Liver (tissue), 9 donors: ENCODE measurements around the gene SLC10A4. TPM values are rescaled to one million over a fixed set of nuclear protein-coding genes. Genes with fewer than 3 reads are reported as not detected.
A peak's percentile ranks its signal among the peaks of the same experiment; 100 is the strongest.

Experiments
- DNase-seq: peaks from one replicate; pipeline ENCODE4 v3.0.0-alpha.2; 2017; ENCODE audit warnings: low spot score
- H3K27ac ChIP-seq, 2 donors: one replicate each; pipeline ENCODE4 v1.7.0; 2013; ENCODE audit warnings: inconsistent platforms in 2 of 2, low read length in 2 of 2, control low read depth in 1 of 2, low read depth in 1 of 2, mild to moderate bottlenecking in 1 of 2
- H3K27me3 ChIP-seq, 4 donors: one replicate each; pipeline versions ENCODE4 v1.6.1 to v1.7.0; 2013; ENCODE audit warnings: low read length in 3 of 4, inconsistent platforms in 1 of 4, mild to moderate bottlenecking in 1 of 4, moderate library complexity in 1 of 4; ENCODE audit not compliant: control insufficient read depth in 4 of 4, insufficient read depth in 4 of 4
- H3K36me3 ChIP-seq, 4 donors: one replicate each; pipeline versions ENCODE4 v1.6.1 to v1.7.0; 2013; ENCODE audit warnings: low read length in 3 of 4, mild to moderate bottlenecking in 3 of 4, low read depth in 1 of 4, moderate library complexity in 1 of 4; ENCODE audit not compliant: control insufficient read depth in 4 of 4, insufficient read depth in 3 of 4
- H3K4me1 ChIP-seq, 4 donors: one replicate each; pipeline versions ENCODE4 v1.6.1 to v1.7.0; 2013; ENCODE audit warnings: low read length in 3 of 4, mild to moderate bottlenecking in 3 of 4, moderate library complexity in 1 of 4; ENCODE audit not compliant: control insufficient read depth in 4 of 4, insufficient read depth in 4 of 4
- H3K4me3 ChIP-seq, 3 donors: one replicate each; pipeline versions ENCODE4 v1.6.1 to v1.7.0; 2013; ENCODE audit warnings: low read length in 3 of 3, control low read depth in 1 of 3, low read depth in 1 of 3, mild to moderate bottlenecking in 1 of 3
- H3K9ac ChIP-seq, 2 donors: one replicate each; pipeline ENCODE4 v1.7.0; 2013; ENCODE audit warnings: low read length in 2 of 2, mild to moderate bottlenecking in 2 of 2, moderate library complexity in 2 of 2, control low read depth in 1 of 2, low read depth in 1 of 2
- H3K9me3 ChIP-seq, 4 donors: one replicate each; pipeline versions ENCODE4 v1.6.1 to v1.7.0; 2013; ENCODE audit warnings: low read length in 3 of 4; ENCODE audit not compliant: control insufficient read depth in 4 of 4
- EGR1 ChIP-seq, 2 donors: IDR thresholded peaks; 2 replicates each; pipeline ENCODE4 v1.6.1; 2016 to 2018; ENCODE audit warnings: antibody characterized with exemption in 2 of 2, low read depth in 2 of 2
- FOXA1 ChIP-seq: IDR thresholded peaks from 2 replicates; pipeline ENCODE4 v1.6.1; 2016; ENCODE audit warnings: antibody characterized with exemption
- FOXA2 ChIP-seq: IDR thresholded peaks from 2 replicates; pipeline ENCODE4 v1.6.1; 2016; ENCODE audit warnings: antibody characterized with exemption
- GABPA ChIP-seq, 2 donors: IDR thresholded peaks in 1 of 2; conservative IDR thresholded peaks in 1 of 2; 2 replicates each; pipeline ENCODE4 v1.6.1; 2016; ENCODE audit warnings: antibody characterized with exemption in 2 of 2, mild to moderate bottlenecking in 1 of 2, moderate library complexity in 1 of 2
- HNF4A ChIP-seq, 2 donors: conservative IDR thresholded peaks; 2 replicates each; pipeline ENCODE4 v1.6.1; 2016; ENCODE audit warnings: antibody characterized with exemption in 2 of 2, mild to moderate bottlenecking in 2 of 2
- HNF4G ChIP-seq: IDR thresholded peaks from 2 replicates; pipeline ENCODE4 v1.6.1; 2016; ENCODE audit warnings: antibody characterized with exemption
- JUND ChIP-seq, 2 donors: IDR thresholded peaks; 2 replicates each; pipeline ENCODE4 v1.6.1; 2016; ENCODE audit warnings: antibody characterized with exemption in 2 of 2
- NR2F2 ChIP-seq: IDR thresholded peaks from 2 replicates; pipeline ENCODE4 v1.6.1; 2016; ENCODE audit warnings: antibody characterized with exemption
- RAD21 ChIP-seq, 2 donors: IDR thresholded peaks; 2 replicates each; pipeline ENCODE4 v1.6.1; 2016; ENCODE audit warnings: antibody characterized with exemption in 2 of 2, mild to moderate bottlenecking in 2 of 2
- RXRA ChIP-seq, 2 donors: IDR thresholded peaks; 2 replicates each; pipeline ENCODE4 v1.6.1; 2017 to 2018; ENCODE audit warnings: antibody characterized with exemption in 2 of 2, mild to moderate bottlenecking in 1 of 2
- SP1 ChIP-seq: IDR thresholded peaks from 2 replicates; pipeline ENCODE4 v1.6.1; 2018; ENCODE audit warnings: antibody characterized with exemption, mild to moderate bottlenecking
- TAF1 ChIP-seq: conservative IDR thresholded peaks from 2 replicates; pipeline ENCODE4 v1.6.1; 2016; ENCODE audit warnings: antibody characterized with exemption, mild to moderate bottlenecking
- YY1 ChIP-seq: IDR thresholded peaks from 2 replicates; pipeline ENCODE4 v1.6.1; 2016; ENCODE audit warnings: antibody characterized with exemption, mild to moderate bottlenecking
- WGBS: extraction: QIAGEN DNeasy Blood & Tissue Kit; methylation state at CpG from one replicate; pipeline ENCODE4 v1.1.7; 2013; 5-methylcytosine and 5-hydroxymethylcytosine counted together
- polyA plus RNA-seq, 2 donors: library from polyadenylated mRNA; stranded (reverse) in 1 of 2; unstranded in 1 of 2; fragments of 200-250 nt in 1 of 2; fragments of >200 nt in 1 of 2; fragmentation: Nextera tagmentation in 1 of 2; extraction: Ambion mirVana in 1 of 2; gene quantifications; one replicate each; pipeline versions ENCODE4 v1.2.1 to v1.2.3, GENCODE V29; 2013 to 2015
- total RNA-seq, 2 donors: library from RNA; depleted of rRNA; stranded (reverse); fragments of >200 nt; gene quantifications; one replicate each; pipeline ENCODE4 v1.2.3, GENCODE V29; 2014
- TF ChIP-seq, protein P1 (sequence below): fragments of 150-350 bp; IDR thresholded peaks from 2 replicates; pipeline ENCODE4 v1.5.1; 2017; ENCODE audit warnings: improper control_type of control experiment, low read depth, low read length; ENCODE audit not compliant: missing input control
- TF ChIP-seq, protein P2 (sequence below): IDR thresholded peaks from 2 replicates; pipeline ENCODE4 v1.6.1; 2016; ENCODE audit warnings: antibody characterized with exemption
- TF ChIP-seq, protein P3 (sequence below): IDR thresholded peaks from 2 replicates; pipeline ENCODE4 v1.6.1; 2016; ENCODE audit warnings: antibody characterized with exemption
- TF ChIP-seq, protein P4 (sequence below): IDR thresholded peaks from 2 replicates; pipeline ENCODE4 v1.6.1; 2016; ENCODE audit warnings: antibody characterized with exemption, mild to moderate bottlenecking
- TF ChIP-seq, protein P5 (sequence below): IDR thresholded peaks from 2 replicates; pipeline ENCODE4 v1.6.1; 2016; ENCODE audit warnings: antibody characterized with exemption
- donor health status: healthy.
- donor health status: healthy.
- donor health status: healthy.
- donor health status: healthy.
- donor health status: healthy.

SLC10A4 gene
- total and polyA plus RNA-seq, 4 donors: 0.08 to 1.8 TPM; not detected in 2

DNA sequence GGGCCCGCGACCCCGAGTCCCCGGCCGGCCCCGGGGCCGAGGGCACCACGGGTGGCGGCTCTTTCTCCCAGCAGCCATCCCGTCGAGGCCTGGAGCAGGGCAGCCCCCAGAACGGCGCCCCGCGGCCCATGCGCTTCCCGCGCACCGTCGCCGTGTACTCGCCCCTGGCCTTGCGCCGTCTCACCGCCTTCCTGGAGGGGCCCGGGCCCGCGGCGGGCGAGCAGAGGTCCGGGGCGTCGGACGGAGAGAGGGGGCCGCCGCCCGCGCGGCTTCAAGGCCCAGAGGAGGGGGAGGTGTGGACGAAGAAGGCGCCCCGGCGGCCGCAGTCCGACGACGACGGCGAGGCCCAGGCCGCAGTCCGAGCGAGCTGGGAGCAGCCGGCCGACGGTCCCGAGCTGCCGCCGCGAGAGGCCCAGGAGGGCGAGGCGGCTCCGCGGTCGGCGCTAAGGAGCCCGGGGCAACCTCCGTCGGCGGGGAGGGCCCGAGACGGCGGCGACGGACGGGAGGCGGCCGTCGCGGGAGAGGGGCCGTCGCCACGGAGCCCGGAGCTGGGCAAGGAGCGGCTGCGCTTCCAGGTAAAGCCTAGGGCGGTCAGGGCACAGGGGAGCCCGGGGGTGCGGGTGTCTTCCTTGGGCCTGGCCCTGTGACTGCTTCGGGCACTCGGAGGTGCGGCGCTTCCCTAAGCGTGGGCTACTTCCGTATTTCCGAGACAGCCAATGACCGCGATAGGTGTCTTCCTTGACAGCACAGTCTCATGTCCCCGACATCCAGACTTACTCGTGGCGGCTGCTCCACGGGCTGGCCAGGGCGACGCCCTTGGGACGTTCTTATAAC lies 7.8 kb downstream of the SLC10A4 start:
- Histone ChIP-seq H3K36me3 (no peaks in the 10 kb centered on the region), H3K27me3 (peaks cover 2 to 9% (median 3%) of the 10 kb centered on the region in 4 donors), H3K4me3 (peak overlapping the region in 1 of 3 donors; percentile 38), H3K9ac (no peak overlapping the region), H3K27ac (no peak overlapping the region), H3K4me1 (peaks cover 0 to 6% (median 5%) of the 10 kb centered on the region in 4 donors), H3K9me3 (peaks cover 0 to 11% (median 5%) of the 10 kb centered on the region in 4 donors)
- DNase-seq: no peak
- 21% methylated on average over 104 of the region's 104 CpGs for WGBS
- TF ChIP-seq RAD21 (IDR thresholded peaks at IDR 0.05): no peak
- no peak for TF ChIP-seq RXRA (IDR thresholded peaks at IDR 0.05)
- TF ChIP-seq EGR1 (IDR thresholded peaks at IDR 0.05; ENCODE audit: low read depth in 2 of 2): no peak
- TF ChIP-seq HNF4A (conservative IDR thresholded peaks at IDR 0.05): no peak
- no peak for TF ChIP-seq HNF4G
- TF ChIP-seq, protein P1, sequence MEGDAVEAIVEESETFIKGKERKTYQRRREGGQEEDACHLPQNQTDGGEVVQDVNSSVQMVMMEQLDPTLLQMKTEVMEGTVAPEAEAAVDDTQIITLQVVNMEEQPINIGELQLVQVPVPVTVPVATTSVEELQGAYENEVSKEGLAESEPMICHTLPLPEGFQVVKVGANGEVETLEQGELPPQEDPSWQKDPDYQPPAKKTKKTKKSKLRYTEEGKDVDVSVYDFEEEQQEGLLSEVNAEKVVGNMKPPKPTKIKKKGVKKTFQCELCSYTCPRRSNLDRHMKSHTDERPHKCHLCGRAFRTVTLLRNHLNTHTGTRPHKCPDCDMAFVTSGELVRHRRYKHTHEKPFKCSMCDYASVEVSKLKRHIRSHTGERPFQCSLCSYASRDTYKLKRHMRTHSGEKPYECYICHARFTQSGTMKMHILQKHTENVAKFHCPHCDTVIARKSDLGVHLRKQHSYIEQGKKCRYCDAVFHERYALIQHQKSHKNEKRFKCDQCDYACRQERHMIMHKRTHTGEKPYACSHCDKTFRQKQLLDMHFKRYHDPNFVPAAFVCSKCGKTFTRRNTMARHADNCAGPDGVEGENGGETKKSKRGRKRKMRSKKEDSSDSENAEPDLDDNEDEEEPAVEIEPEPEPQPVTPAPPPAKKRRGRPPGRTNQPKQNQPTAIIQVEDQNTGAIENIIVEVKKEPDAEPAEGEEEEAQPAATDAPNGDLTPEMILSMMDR: no peak
- TF ChIP-seq FOXA2: no peak
- TF ChIP-seq, protein P2, sequence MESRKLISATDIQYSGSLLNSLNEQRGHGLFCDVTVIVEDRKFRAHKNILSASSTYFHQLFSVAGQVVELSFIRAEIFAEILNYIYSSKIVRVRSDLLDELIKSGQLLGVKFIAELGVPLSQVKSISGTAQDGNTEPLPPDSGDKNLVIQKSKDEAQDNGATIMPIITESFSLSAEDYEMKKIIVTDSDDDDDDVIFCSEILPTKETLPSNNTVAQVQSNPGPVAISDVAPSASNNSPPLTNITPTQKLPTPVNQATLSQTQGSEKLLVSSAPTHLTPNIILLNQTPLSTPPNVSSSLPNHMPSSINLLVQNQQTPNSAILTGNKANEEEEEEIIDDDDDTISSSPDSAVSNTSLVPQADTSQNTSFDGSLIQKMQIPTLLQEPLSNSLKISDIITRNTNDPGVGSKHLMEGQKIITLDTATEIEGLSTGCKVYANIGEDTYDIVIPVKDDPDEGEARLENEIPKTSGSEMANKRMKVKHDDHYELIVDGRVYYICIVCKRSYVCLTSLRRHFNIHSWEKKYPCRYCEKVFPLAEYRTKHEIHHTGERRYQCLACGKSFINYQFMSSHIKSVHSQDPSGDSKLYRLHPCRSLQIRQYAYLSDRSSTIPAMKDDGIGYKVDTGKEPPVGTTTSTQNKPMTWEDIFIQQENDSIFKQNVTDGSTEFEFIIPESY: no peak
- no peak for TF ChIP-seq SP1
- no peak for TF ChIP-seq JUND (IDR thresholded peaks at IDR 0.05)
- no peak for TF ChIP-seq FOXA1
- TF ChIP-seq, protein P3, sequence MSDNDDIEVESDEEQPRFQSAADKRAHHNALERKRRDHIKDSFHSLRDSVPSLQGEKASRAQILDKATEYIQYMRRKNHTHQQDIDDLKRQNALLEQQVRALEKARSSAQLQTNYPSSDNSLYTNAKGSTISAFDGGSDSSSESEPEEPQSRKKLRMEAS: no peak
- TF ChIP-seq GABPA (IDR thresholded peaks at IDR 0.05 in 1 of 2, conservative IDR thresholded peaks at IDR 0.05 in 1 of 2): no peak
- TF ChIP-seq, protein P4, sequence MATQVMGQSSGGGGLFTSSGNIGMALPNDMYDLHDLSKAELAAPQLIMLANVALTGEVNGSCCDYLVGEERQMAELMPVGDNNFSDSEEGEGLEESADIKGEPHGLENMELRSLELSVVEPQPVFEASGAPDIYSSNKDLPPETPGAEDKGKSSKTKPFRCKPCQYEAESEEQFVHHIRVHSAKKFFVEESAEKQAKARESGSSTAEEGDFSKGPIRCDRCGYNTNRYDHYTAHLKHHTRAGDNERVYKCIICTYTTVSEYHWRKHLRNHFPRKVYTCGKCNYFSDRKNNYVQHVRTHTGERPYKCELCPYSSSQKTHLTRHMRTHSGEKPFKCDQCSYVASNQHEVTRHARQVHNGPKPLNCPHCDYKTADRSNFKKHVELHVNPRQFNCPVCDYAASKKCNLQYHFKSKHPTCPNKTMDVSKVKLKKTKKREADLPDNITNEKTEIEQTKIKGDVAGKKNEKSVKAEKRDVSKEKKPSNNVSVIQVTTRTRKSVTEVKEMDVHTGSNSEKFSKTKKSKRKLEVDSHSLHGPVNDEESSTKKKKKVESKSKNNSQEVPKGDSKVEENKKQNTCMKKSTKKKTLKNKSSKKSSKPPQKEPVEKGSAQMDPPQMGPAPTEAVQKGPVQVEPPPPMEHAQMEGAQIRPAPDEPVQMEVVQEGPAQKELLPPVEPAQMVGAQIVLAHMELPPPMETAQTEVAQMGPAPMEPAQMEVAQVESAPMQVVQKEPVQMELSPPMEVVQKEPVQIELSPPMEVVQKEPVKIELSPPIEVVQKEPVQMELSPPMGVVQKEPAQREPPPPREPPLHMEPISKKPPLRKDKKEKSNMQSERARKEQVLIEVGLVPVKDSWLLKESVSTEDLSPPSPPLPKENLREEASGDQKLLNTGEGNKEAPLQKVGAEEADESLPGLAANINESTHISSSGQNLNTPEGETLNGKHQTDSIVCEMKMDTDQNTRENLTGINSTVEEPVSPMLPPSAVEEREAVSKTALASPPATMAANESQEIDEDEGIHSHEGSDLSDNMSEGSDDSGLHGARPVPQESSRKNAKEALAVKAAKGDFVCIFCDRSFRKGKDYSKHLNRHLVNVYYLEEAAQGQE: no peak
- TF ChIP-seq YY1: no peak
- no peak for TF ChIP-seq TAF1
- TF ChIP-seq, protein P5, sequence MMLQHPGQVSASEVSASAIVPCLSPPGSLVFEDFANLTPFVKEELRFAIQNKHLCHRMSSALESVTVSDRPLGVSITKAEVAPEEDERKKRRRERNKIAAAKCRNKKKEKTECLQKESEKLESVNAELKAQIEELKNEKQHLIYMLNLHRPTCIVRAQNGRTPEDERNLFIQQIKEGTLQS: no peak
- TF ChIP-seq NR2F2: no peak
